Naive thymus-derived CD4-positive, alpha-beta T cell (primary cell): Measurements from ENCODE around the gene AP4E1. TPM values are rescaled to one million over a fixed set of nuclear protein-coding genes. Genes with fewer than 3 reads are reported as not detected.
"Not testable (repeated sequence)": the region's sequence is repeated elsewhere in the genome, so short reads cannot be mapped to it uniquely, and the experiment has no call there.

Experiments used
- ATAC-seq: fragments of 150-1000 bp; cut with Tn5 transposase; 2 replicates; pipeline ENCODE4 v1.10.0; 2021; ENCODE audit warnings: mild to moderate bottlenecking, moderate library complexity
- CTCF ChIA-PET: fragments of 350-600 bp; sonication (Branson Sonifier 250); formaldehyde crosslinking; loops from one replicate; lab custom pipeline; 2021; ENCODE audit warnings: antibody characterized with exemption; lab: Charles Lee
- POLR2A ChIA-PET: fragments of 350-600 bp; sonication (Branson Sonifier 250); formaldehyde crosslinking; loops from one replicate; lab custom pipeline; 2021; ENCODE audit warnings: antibody characterized with exemption, inconsistent platforms; lab: Charles Lee
- DNase-seq, 9 donors: peaks; one replicate each; pipeline versions ENCODE4 v3.0.0 to v3.0.0-alpha.2; 2020 to 2022; ENCODE audit warnings: mixed read lengths in 1 of 9
- H3K27ac ChIP-seq: one replicate; pipeline ENCODE4 v1.7.0; 2013; ENCODE audit warnings: mild to moderate bottlenecking, low read depth, low read length, moderate library complexity
- H3K27me3 ChIP-seq, 2 donors: one replicate each; pipeline ENCODE4 v1.7.0; 2013; ENCODE audit warnings: low read length in 2 of 2, mild to moderate bottlenecking in 2 of 2, moderate library complexity in 2 of 2; ENCODE audit not compliant: control insufficient read depth in 2 of 2, insufficient read depth in 2 of 2
- H3K36me3 ChIP-seq, 3 experiments: 1 replicate in 2 of 3; 2 replicates in 1 of 3; pipeline ENCODE4 v1.7.0; 2013; ENCODE audit warnings: low read length in 3 of 3, mild to moderate bottlenecking in 3 of 3, moderate library complexity in 1 of 3; ENCODE audit not compliant: insufficient read depth in 3 of 3, control insufficient read depth in 2 of 3
- H3K4me1 ChIP-seq, 2 donors: one replicate each; pipeline ENCODE4 v1.7.0; 2013; ENCODE audit warnings: low read length in 2 of 2, mild to moderate bottlenecking in 2 of 2, moderate library complexity in 1 of 2; ENCODE audit not compliant: control insufficient read depth in 2 of 2, insufficient read depth in 2 of 2
- H3K4me3 ChIP-seq: 2 replicates; pipeline ENCODE4 v1.7.0; 2013; ENCODE audit warnings: mild to moderate bottlenecking, low read length
- H3K9me3 ChIP-seq, 3 experiments: 1 replicate in 2 of 3; 2 replicates in 1 of 3; pipeline ENCODE4 v1.7.0; 2013; ENCODE audit warnings: low read length in 3 of 3; ENCODE audit not compliant: control insufficient read depth in 2 of 3
- H3K27ac Mint-ChIP-seq, 9 donors: one replicate each; pipeline ENCODE4 v1.8.0; 2020 to 2022; ENCODE audit warnings: mixed read lengths in 9 of 9, mild to moderate bottlenecking in 8 of 9, moderate library complexity in 5 of 9, inconsistent platforms in 2 of 9
- H3K27me3 Mint-ChIP-seq, 5 donors: one replicate each; pipeline ENCODE4 v1.8.0; 2021 to 2022; ENCODE audit warnings: mixed read lengths in 5 of 5, mild to moderate bottlenecking in 1 of 5
- H3K36me3 Mint-ChIP-seq, 5 donors: one replicate each; pipeline ENCODE4 v1.8.0; 2020 to 2022; ENCODE audit warnings: mixed read lengths in 5 of 5, mild to moderate bottlenecking in 3 of 5, inconsistent platforms in 1 of 5
- H3K4me1 Mint-ChIP-seq, 7 donors: one replicate each; pipeline ENCODE4 v1.8.0; 2020 to 2022; ENCODE audit warnings: mixed read lengths in 7 of 7, mild to moderate bottlenecking in 3 of 7, inconsistent platforms in 1 of 7
- H3K4me3 Mint-ChIP-seq, 10 donors: one replicate each; pipeline ENCODE4 v1.8.0; 2020 to 2022; ENCODE audit warnings: mild to moderate bottlenecking in 10 of 10, mixed read lengths in 10 of 10, moderate library complexity in 6 of 10, inconsistent platforms in 2 of 10
- H3K9me3 Mint-ChIP-seq, 11 donors: one replicate each; pipeline ENCODE4 v1.8.0; 2020 to 2022; ENCODE audit warnings: mixed read lengths in 11 of 11, mild to moderate bottlenecking in 4 of 11, inconsistent platforms in 1 of 11, moderate library complexity in 1 of 11
- intact Hi-C, 2 donors: fragments of 100-400 bp; cut with micrococcal nuclease; formaldehyde crosslinking; loops; one replicate each; pipeline ENCODE4 v1.15.1; 2023
- polyA plus RNA-seq, 2 donors: library from polyadenylated mRNA; unstranded; fragments of 300-500 nt; fragmentation: Illumina TruSeq; gene quantifications; one replicate each; pipeline ENCODE4 v1.2.3, GENCODE V29; 2021
- total RNA-seq, 6 experiments: library from RNA in 5 of 6; stranded (reverse) in 5 of 6; gene quantifications; 1 replicate in 5 of 6; 2 replicates in 1 of 6; pipeline ENCODE4 v1.2.3 and lab custom pipeline; 2021 to 2026

Gene AP4E1
- total and polyA plus RNA-seq, 7 experiments from 2014 or later: 3.0 to 13.8 (median 12.4) TPM

- intact Hi-C loops, CTCF ChIA-PET, DNase-seq, H3K27me3 ChIP-seq, H3K27me3 Mint-ChIP-seq, H3K27ac Mint-ChIP-seq, H3K4me3 Mint-ChIP-seq, H3K9me3 ChIP-seq, ATAC-seq, POLR2A ChIA-PET, H3K9me3 Mint-ChIP-seq, H3K4me1 ChIP-seq, H3K4me3 ChIP-seq, H3K27ac ChIP-seq: not testable (repeated sequence)
- peaks cover 0 to 37% (median 8%) of the 10 kb centered on the region in 3 experiments for H3K36me3 ChIP-seq
- peaks cover 2 to 26% (median 15%) of the 10 kb centered on the region in 7 donors for H3K4me1 Mint-ChIP-seq
- H3K36me3 Mint-ChIP-seq: peaks cover 12 to 35% (median 22%) of the 10 kb centered on the region in 5 donors
Measured at GRCh38 chr15:50919359-50919758, 10.9 kb downstream of the AP4E1 start.

GRCh38 chr15:50925281-50925680 lies 16.8 kb downstream of the AP4E1 start:
- ATAC-seq (no peak), DNase-seq (no peak)
- CTCF ChIA-PET: interaction anchor here (0.7 kb wide), 1 partner anchor 1356 kb away, joined by 4 read pairs; no protein-coding TSS in a partner anchor
- H3K36me3 Mint-ChIP-seq: peaks cover 9 to 35% (median 31%) of the 10 kb centered on the region in 5 donors
- H3K9me3 ChIP-seq: no peaks in the 10 kb centered on the region
- H3K4me1 ChIP-seq: no peaks in the 10 kb centered on the region
- no peak overlapping the region for H3K27ac Mint-ChIP-seq
- intact Hi-C loops: no loop called here
- H3K36me3 ChIP-seq: peaks cover 0 to 59% (median 8%) of the 10 kb centered on the region in 3 experiments
- no peaks in the 10 kb centered on the region for H3K27me3 Mint-ChIP-seq
- H3K4me1 Mint-ChIP-seq: peaks cover 2 to 9% (median 5%) of the 10 kb centered on the region in 7 donors
- H3K4me3 ChIP-seq: no peak overlapping the region
- POLR2A ChIA-PET: interaction anchor here (0.6 kb wide), 1 partner anchor 1780 kb away, joined by 3 read pairs; no protein-coding TSS in a partner anchor
- H3K9me3 Mint-ChIP-seq: peaks cover 0 to 2% (median 0%) of the 10 kb centered on the region in 11 donors
- no peak overlapping the region for H3K4me3 Mint-ChIP-seq
- no peak overlapping the region for H3K27ac ChIP-seq
- no peaks in the 10 kb centered on the region for H3K27me3 ChIP-seq

GRCh38 chr15:50929062-50929461 lies 20.6 kb downstream of the AP4E1 start:
- H3K27ac ChIP-seq: no peak overlapping the region
- intact Hi-C loops: no loop called here
- no peaks in the 10 kb centered on the region for H3K9me3 Mint-ChIP-seq

GRCh38 chr15:50930792-50931191 lies 22.3 kb downstream of the AP4E1 start:
- intact Hi-C loops: no loop called here
- H3K9me3 ChIP-seq: no peaks in the 10 kb centered on the region
- H3K4me3 ChIP-seq: no peak overlapping the region
- H3K27ac ChIP-seq: no peak overlapping the region
- no peak for ATAC-seq
- POLR2A ChIA-PET: no interaction called here
- CTCF ChIA-PET: interaction anchor here (0.6 kb wide), 1 partner anchor 255 kb away, joined by 3 read pairs; no protein-coding TSS in a partner anchor
- no peaks in the 10 kb centered on the region for H3K4me1 ChIP-seq
- Mint-ChIP-seq H3K9me3 (no peaks in the 10 kb centered on the region), H3K36me3 (peaks cover 0 to 48% (median 30%) of the 10 kb centered on the region in 5 donors), H3K4me3 (no peak overlapping the region), H3K27me3 (no peaks in the 10 kb centered on the region), H3K4me1 (peaks cover 0 to 5% (median 2%) of the 10 kb centered on the region in 7 donors), H3K27ac (no peak overlapping the region)
- DNase-seq: no peak
- H3K27me3 ChIP-seq: no peaks in the 10 kb centered on the region
- peaks cover 0 to 43% (median 11%) of the 10 kb centered on the region in 3 experiments for H3K36me3 ChIP-seq

More at GRCh38 chr15:50929062-50929461, 20.6 kb downstream of the AP4E1 start:
- CTCF ChIA-PET: no interaction called here
- POLR2A ChIA-PET: no interaction called here
- Histone ChIP-seq H3K27me3 (no peaks in the 10 kb centered on the region), H3K9me3 (no peaks in the 10 kb centered on the region), H3K4me3 (no peak overlapping the region), H3K4me1 (no peaks in the 10 kb centered on the region), H3K36me3 (peaks cover 0 to 54% (median 11%) of the 10 kb centered on the region in 3 experiments)
- H3K36me3 Mint-ChIP-seq: peaks cover 5 to 46% (median 29%) of the 10 kb centered on the region in 5 donors
- no peak overlapping the region for H3K27ac Mint-ChIP-seq
- ATAC-seq: no peak
- peaks cover 0 to 5% (median 0%) of the 10 kb centered on the region in 7 donors for H3K4me1 Mint-ChIP-seq
- no peak overlapping the region for H3K4me3 Mint-ChIP-seq
- no peak for DNase-seq
- H3K27me3 Mint-ChIP-seq: no peaks in the 10 kb centered on the region

GRCh38 chr15:50933341-50933740 lies 24.9 kb downstream of the AP4E1 start:
- Mint-ChIP-seq H3K27ac (no peak overlapping the region), H3K27me3 (no peaks in the 10 kb centered on the region), H3K36me3 (peaks cover 5 to 53% (median 34%) of the 10 kb centered on the region in 5 donors), H3K4me3 (no peak overlapping the region), H3K4me1 (peaks cover 0 to 5% (median 2%) of the 10 kb centered on the region in 7 donors), H3K9me3 (no peaks in the 10 kb centered on the region)
- Histone ChIP-seq H3K9me3 (no peaks in the 10 kb centered on the region), H3K27me3 (no peaks in the 10 kb centered on the region), H3K36me3 (peaks cover 0 to 30% (median 7%) of the 10 kb centered on the region in 3 experiments), H3K27ac (no peak overlapping the region), H3K4me3 (no peak overlapping the region), H3K4me1 (no peaks in the 10 kb centered on the region)
- intact Hi-C loops: no loop called here
- no peak for DNase-seq
- POLR2A ChIA-PET: no interaction called here
- CTCF ChIA-PET: no interaction called here
- ATAC-seq: no peak

- H3K27me3 ChIP-seq: no peaks in the 10 kb centered on the region
- H3K27ac ChIP-seq: no peak overlapping the region
- Mint-ChIP-seq H3K9me3 (no peaks in the 10 kb centered on the region), H3K36me3 (peaks cover 9 to 41% (median 32%) of the 10 kb centered on the region in 5 donors), H3K4me1 (peaks cover 0 to 5% (median 0%) of the 10 kb centered on the region in 7 donors), H3K4me3 (no peak overlapping the region), H3K27ac (no peak overlapping the region), H3K27me3 (no peaks in the 10 kb centered on the region)
- ChIA-PET CTCF (no interaction called here), POLR2A (no interaction called here)
- H3K36me3 ChIP-seq: peaks cover 0 to 6% (median 2%) of the 10 kb centered on the region in 3 experiments
- intact Hi-C loops: no loop called here
- H3K9me3 ChIP-seq: no peaks in the 10 kb centered on the region
- DNase-seq (no peak), ATAC-seq (no peak)
- H3K4me3 ChIP-seq: no peak overlapping the region
- no peaks in the 10 kb centered on the region for H3K4me1 ChIP-seq
Measured at GRCh38 chr15:50938525-50938924, 30.0 kb downstream of the AP4E1 start.

GRCh38 chr15:50939911-50940310 lies 31.4 kb downstream of the AP4E1 start:
- intact Hi-C loops: no loop called here
- H3K27ac ChIP-seq: no peak overlapping the region
- no peak for ATAC-seq
- Mint-ChIP-seq H3K9me3 (no peaks in the 10 kb centered on the region), H3K4me1 (peaks cover 0 to 5% (median 0%) of the 10 kb centered on the region in 7 donors), H3K27me3 (no peaks in the 10 kb centered on the region), H3K4me3 (no peak overlapping the region), H3K27ac (no peak overlapping the region), H3K36me3 (peaks cover 9 to 54% (median 42%) of the 10 kb centered on the region in 5 donors)
- CTCF ChIA-PET: no interaction called here
- peaks cover 0 to 17% (median 2%) of the 10 kb centered on the region in 3 experiments for H3K36me3 ChIP-seq
- H3K9me3 ChIP-seq: no peaks in the 10 kb centered on the region
- no peak overlapping the region for H3K4me3 ChIP-seq
- H3K27me3 ChIP-seq: no peaks in the 10 kb centered on the region
- DNase-seq: no peak
- H3K4me1 ChIP-seq: no peaks in the 10 kb centered on the region
- POLR2A ChIA-PET: no interaction called here
